Measurements from ENCODE around the gene BICC1. TPM values are rescaled to one million over a fixed set of nuclear protein-coding genes. Genes with fewer than 3 reads are reported as not detected.

The BICC1 gene
- total RNA-seq, 1 experiment from 2014 or later = 0.57 TPM

DNA sequence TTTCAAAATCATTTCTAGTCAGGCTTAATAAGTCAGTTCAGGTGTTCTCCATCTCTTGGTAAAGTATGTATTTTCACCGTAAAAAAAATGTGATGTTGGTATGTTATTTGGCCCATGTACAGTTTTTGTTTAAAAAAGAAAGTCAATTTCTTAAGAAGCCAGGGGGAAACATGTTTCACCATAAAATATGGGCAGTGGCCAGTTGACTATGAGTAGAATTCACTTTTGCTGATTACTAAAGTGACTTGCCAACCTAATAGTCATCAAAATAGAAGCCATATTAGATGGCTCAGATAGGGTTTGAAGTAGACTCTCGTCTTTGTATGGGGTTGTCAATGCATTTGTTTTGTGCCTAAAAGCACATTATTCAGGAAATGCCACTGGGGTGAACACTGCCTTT, 266.3 kb downstream of the BICC1 start:
- Histone ChIP-seq H3K79me1 (ENCODE audit: insufficient read depth, low read depth, low read length, poor library complexity, severe bottlenecking) (no peaks in the 10 kb centered on the region), H4K91ac (ENCODE audit: insufficient read length, low read depth, low read length) (no peak overlapping the region), H3T11ph (ENCODE audit: low read length) (no peak overlapping the region), H3K14ac (ENCODE audit: insufficient read depth, low read length) (no peak overlapping the region), H3K79me2 (ENCODE audit: insufficient read depth, low read length) (no peaks in the 10 kb centered on the region), H2AK5ac (ENCODE audit: insufficient read length, low read length) (no peak overlapping the region), H4K5ac (ENCODE audit: insufficient read length, low read depth, low read length) (no peak overlapping the region), H3K18ac (ENCODE audit: insufficient read length, low read depth, low read length) (no peak overlapping the region), H2BK15ac (ENCODE audit: low read depth, low read length) (no peak overlapping the region), H3K27ac (ENCODE audit: insufficient read length, low read depth, low read length) (no peak overlapping the region), H3K9me3 (ENCODE audit: control insufficient read depth, low read depth, low read length) (no peaks in the 10 kb centered on the region), H3K27me3 (ENCODE audit: insufficient read depth, low read length) (no peaks in the 10 kb centered on the region), H2BK20ac (ENCODE audit: low read depth, low read length, poor library complexity, severe bottlenecking) (no peak overlapping the region), H3K23me2 (ENCODE audit: insufficient read length, low read depth, low read length, poor library complexity, severe bottlenecking) (no peaks in the 10 kb centered on the region), H3K4ac (ENCODE audit: low read depth, low read length) (no peak overlapping the region), H3K23ac (ENCODE audit: insufficient read length, low read depth, low read length) (no peak overlapping the region), H3K4me1 (ENCODE audit: insufficient read depth, low read length) (no peaks in the 10 kb centered on the region), H3K9ac (ENCODE audit: extremely low read depth, insufficient read length, low read length) (no peak overlapping the region), H4K8ac (replicated peaks; ENCODE audit: insufficient read length, low read depth, low read length) (no peak overlapping the region), H4K20me1 (ENCODE audit: control insufficient read depth, insufficient read depth, insufficient read length) (no peaks in the 10 kb centered on the region), H2BK5ac (ENCODE audit: insufficient read length, low read length) (no peak overlapping the region), H2AFZ (ENCODE audit: low read length) (no peak overlapping the region), H3K4me2 (ENCODE audit: insufficient read depth, insufficient read length, low read length) (no peak overlapping the region), H3K56ac (ENCODE audit: insufficient read length, low read depth, low read length) (no peak overlapping the region), H2BK120ac (ENCODE audit: low read depth, low read length, poor library complexity, severe bottlenecking) (no peak overlapping the region), H2BK12ac (ENCODE audit: insufficient read length, low read depth, low read length) (no peak overlapping the region)
- no peaks in the 10 kb centered on the region for H3K9me3 Mint-ChIP-seq
- H3K27ac Mint-ChIP-seq = no peak overlapping the region
- DNase-seq = no peak
- no peaks in the 10 kb centered on the region for H3K36me3 Mint-ChIP-seq (ENCODE audit: insufficient read depth in 1 of 3, low read depth in 3 of 3)
- no peaks in the 10 kb centered on the region for H3K27me3 Mint-ChIP-seq (ENCODE audit: low read depth)
- no CpG with 5 or more reads among the region's 2 CpGs for WGBS (ENCODE audit: extremely low coverage, insufficient read length, low lambda C conversion rate)
- TF ChIP-seq CTCF (conservative IDR thresholded peaks at IDR 0.05) = no peak
- H3K4me3 Mint-ChIP-seq = no peak overlapping the region
- H3K4me1 Mint-ChIP-seq = 0 out of 4 replicates have a peak, but pooled peaks cover 0 to 3% of the 10 kb centered on the region in 2 experiments

Data from H9 (cell line).